ENCODE data around the gene TMEM247.

TMEM247 gene

DNA sequence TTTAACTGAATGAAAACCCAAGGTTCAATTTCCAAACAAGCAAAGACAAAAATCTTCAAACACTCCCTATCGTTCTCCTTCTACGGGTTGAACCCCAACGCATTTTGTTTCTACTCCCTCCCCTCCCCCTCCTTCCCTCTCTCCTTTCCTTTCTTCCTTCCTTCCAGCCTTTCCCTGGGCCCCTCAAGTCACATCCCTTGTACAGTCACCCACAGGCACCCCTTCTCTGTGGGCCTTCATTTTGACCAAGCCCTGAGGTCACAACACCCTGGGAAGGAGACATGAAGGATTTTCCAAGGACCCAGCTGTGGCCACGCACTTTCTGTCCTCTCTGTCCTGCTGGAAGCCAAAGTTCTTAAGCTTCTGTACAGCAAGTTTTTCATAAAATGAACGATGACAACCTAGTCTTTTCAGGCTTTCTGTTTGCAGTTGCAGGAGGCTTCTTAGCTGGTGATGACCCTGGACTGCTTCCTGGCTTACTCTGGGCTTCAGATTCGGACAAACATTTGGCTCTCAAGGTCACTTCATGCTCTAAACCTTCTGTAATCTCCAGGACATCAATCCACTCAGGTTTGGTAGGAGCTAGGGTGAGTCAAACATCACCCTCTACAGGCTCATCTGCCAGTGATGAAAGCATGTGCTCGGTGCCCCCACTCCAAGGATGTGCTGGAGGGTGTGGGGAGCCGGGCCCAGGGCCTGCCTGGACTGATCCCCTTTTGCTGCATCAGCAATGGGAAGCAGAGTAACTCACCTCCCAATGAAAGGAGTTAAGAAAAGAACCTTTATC, 25.5 kb downstream of the TMEM247 start:
- DNase-seq (ENCODE audit: low spot score) = no peak
- in situ Hi-C loops (cut with MboI; ENCODE audit: low pct_unique_long_range_greater_than_20kb, low sequenced_read_pairs, unreplicated experiment) = no loop called here
- TF ChIP-seq, protein P1, sequence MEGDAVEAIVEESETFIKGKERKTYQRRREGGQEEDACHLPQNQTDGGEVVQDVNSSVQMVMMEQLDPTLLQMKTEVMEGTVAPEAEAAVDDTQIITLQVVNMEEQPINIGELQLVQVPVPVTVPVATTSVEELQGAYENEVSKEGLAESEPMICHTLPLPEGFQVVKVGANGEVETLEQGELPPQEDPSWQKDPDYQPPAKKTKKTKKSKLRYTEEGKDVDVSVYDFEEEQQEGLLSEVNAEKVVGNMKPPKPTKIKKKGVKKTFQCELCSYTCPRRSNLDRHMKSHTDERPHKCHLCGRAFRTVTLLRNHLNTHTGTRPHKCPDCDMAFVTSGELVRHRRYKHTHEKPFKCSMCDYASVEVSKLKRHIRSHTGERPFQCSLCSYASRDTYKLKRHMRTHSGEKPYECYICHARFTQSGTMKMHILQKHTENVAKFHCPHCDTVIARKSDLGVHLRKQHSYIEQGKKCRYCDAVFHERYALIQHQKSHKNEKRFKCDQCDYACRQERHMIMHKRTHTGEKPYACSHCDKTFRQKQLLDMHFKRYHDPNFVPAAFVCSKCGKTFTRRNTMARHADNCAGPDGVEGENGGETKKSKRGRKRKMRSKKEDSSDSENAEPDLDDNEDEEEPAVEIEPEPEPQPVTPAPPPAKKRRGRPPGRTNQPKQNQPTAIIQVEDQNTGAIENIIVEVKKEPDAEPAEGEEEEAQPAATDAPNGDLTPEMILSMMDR (IDR thresholded peaks at IDR 0.05; ENCODE audit: extremely low read depth, insufficient read depth, missing control alignments) = no peak

DNA sequence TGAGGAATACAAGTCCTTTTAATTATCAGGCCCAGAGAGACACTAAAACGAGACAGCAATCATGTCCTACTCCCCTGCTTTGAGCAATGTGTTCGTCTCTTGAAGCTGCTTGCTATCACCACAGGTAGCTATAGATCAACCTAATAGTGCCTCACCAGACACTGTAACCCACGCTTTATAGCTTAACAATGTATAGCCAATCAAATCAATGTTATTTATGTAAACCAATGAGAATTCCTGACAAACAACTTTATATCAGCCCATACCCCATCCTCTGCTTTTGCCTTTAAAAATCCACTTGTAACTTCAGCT, 26.1 kb downstream of the TMEM247 start:
- DNase-seq (ENCODE audit: low spot score) = no peak
- in situ Hi-C loops (cut with MboI; ENCODE audit: low pct_unique_long_range_greater_than_20kb, low sequenced_read_pairs, unreplicated experiment) = no loop called here
- TF ChIP-seq, protein P1 (IDR thresholded peaks at IDR 0.05; ENCODE audit: extremely low read depth, insufficient read depth, missing control alignments) = no peak

DNA sequence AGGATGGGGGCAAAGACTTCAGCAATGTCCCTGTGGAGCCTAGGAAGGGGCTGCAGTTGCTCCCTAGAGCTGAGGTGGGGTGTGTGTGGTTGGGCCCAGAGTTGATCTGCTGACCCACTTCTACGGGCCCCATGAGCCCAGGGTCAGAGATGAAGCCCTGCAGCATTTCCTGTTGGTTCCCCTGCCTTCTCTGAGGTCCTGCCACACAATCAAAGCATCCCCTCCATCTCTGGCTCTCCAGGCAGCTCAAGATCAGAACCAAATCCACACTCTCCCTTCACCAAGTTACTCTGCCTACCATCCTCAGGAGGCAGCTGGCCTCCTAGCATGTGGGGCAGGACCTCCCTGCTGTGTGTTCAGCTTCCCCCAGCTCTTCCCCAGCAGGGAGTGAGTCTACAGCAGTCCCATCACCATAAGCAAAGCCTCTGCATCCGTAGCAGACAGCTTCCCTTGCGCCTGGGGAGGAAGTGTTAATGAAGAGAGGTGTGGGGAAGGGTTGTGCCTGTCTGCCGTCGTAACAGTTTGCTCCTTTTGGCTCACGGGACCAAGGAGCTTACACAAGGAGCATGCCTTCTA, 26.9 kb downstream of the TMEM247 start:
- no peak for DNase-seq (ENCODE audit: low spot score)
- TF ChIP-seq, protein P1 (IDR thresholded peaks at IDR 0.05; ENCODE audit: extremely low read depth, insufficient read depth, missing control alignments) = no peak
- in situ Hi-C loops (cut with MboI; ENCODE audit: low pct_unique_long_range_greater_than_20kb, low sequenced_read_pairs, unreplicated experiment) = no loop called here

DNA sequence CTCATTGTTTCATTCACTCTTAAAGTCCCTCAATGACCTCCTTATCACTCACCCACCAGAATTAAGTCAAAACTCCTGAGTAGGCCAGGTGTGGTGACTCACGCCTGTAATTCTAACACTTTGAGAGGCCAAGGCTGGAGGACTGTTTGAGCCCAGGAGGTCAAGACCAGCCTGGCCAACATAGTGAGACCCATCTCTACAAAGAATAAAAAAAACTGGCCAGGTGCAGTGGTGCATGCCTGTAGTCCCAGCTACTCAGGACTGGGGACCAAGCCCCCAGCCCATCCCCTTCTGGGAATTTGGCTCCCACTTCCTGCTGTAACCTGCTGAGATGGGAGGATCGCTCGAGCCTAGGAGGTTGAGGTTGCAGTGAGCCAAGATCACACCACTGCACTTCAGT, 28.9 kb downstream of the TMEM247 start:
- TF ChIP-seq, protein P1 (IDR thresholded peaks at IDR 0.05; ENCODE audit: extremely low read depth, insufficient read depth, missing control alignments) = no peak
- DNase-seq (ENCODE audit: low spot score) = no peak
- in situ Hi-C loops (cut with MboI; ENCODE audit: low pct_unique_long_range_greater_than_20kb, low sequenced_read_pairs, unreplicated experiment) = no loop called here

DNA sequence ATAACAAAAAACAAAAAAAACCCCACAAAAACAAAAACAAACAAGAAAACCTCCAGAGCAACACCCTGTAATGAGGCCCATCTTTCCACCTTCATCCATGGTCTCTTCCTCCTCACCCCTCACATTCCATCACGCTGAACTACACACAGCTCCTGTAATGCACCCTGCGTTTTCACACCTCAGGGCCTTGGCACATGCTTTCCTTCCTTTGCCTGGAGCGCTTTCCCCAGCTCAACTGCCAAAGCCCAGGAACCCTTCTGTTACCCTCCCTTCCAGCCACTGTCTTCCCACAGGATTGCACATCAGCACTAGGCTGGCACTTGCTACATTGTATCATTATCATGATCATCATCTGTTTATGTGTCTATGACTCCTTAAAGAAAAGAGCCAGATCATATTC, 29.4 kb downstream of the TMEM247 start:
- DNase-seq (ENCODE audit: low spot score) = no peak
- in situ Hi-C loops (cut with MboI; ENCODE audit: low pct_unique_long_range_greater_than_20kb, low sequenced_read_pairs, unreplicated experiment) = no loop called here
- TF ChIP-seq, protein P1 (IDR thresholded peaks at IDR 0.05; ENCODE audit: extremely low read depth, insufficient read depth, missing control alignments) = no peak

DNA sequence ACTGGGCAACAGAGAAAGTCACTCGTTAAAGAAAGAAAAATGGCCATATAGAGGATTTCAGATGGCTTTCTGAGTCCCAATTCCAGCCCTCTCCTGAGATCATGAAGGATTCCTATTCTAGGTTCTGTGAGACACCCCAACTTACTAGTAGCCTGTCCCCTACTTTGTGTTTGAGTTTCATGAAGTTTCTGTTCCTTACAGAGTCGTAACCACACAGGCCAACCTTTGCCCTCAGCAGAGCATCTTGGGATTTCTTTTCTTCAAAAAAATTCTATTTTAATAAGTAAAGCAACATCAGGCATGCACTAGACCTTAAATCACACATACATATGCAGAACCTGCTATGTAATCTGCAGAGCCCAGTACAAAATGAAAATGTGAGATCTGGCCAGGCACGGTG, 30.4 kb downstream of the TMEM247 start:
- no peak for DNase-seq (ENCODE audit: low spot score)
- TF ChIP-seq, protein P1 (IDR thresholded peaks at IDR 0.05; ENCODE audit: extremely low read depth, insufficient read depth, missing control alignments) = no peak
- in situ Hi-C loops (cut with MboI; ENCODE audit: low pct_unique_long_range_greater_than_20kb, low sequenced_read_pairs, unreplicated experiment) = no loop called here
